ENCODE measurements around the gene OBP2A. TPM values are rescaled to one million over a fixed set of nuclear protein-coding genes. Genes with fewer than 3 reads are reported as not detected.

The OBP2A gene
- total and polyA plus RNA-seq, 8 donors, result not detected

DNA sequence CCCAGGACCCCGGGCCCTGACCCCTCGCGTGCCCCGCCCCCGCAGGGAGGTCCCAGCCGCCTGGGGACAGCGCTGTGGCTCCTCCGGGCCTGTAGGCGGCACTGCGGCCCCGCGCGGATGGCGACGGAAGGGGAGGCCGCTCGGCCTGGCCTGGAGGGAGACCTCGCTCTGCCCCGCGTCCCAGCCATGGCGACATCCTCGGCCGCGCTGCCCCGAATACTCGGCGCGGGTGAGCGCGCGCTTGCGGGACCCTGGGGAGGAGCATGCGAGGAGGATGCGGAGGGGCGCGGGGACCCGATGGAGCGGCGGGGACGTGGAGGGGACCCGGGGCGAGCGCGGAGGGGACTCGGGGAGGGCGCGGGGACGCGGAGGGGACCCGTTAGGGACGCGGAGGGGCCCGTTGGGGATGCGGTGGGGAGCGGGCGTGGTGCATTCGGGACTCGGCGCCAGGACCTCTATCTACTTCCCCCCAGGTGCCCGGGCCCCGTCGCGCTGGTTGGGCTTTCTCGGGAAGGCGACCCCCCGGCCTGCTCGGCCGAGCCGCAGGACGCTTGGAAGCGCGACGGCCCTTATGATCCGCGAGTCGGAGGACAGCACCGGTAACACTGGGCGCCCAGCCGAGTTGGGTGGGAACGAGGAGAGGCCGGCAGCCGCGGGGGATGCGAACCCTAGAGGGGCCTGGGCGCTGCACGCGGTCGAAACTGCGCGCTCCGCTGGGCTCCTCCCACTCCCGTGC is 45.2 kb upstream of the OBP2A start, which contains the start of gene MRPS2:
Gene MRPS2, plus strand, starts transcription at position 158 of the 736 bp plus-strand sequence. Its CDS starts 29 bp downstream, at position 187.
- Histone ChIP-seq H3K36me3 (peaks cover 0 to 39% of the 10 kb centered on the region in 2 donors), H3K4me1 (peaks cover 7 to 30% of the 10 kb centered on the region in 2 donors), H3K9me3 (no peaks in the 10 kb centered on the region), H3K27me3 (no peaks in the 10 kb centered on the region), H3K27ac (peak within 1 kb of the TSS; percentile 2 to 81), H3K4me3 (peak within 1 kb of the TSS; percentile 94 to 98)
- peak; percentile 85 to 98 (median 89) for DNase-seq
- intact Hi-C loops (cut with DNase I), result no loop called here
- ATAC-seq, result peak; percentile 98
- peak; percentile 94 for TF ChIP-seq CTCF (IDR thresholded peaks at IDR 0.05)

DNA sequence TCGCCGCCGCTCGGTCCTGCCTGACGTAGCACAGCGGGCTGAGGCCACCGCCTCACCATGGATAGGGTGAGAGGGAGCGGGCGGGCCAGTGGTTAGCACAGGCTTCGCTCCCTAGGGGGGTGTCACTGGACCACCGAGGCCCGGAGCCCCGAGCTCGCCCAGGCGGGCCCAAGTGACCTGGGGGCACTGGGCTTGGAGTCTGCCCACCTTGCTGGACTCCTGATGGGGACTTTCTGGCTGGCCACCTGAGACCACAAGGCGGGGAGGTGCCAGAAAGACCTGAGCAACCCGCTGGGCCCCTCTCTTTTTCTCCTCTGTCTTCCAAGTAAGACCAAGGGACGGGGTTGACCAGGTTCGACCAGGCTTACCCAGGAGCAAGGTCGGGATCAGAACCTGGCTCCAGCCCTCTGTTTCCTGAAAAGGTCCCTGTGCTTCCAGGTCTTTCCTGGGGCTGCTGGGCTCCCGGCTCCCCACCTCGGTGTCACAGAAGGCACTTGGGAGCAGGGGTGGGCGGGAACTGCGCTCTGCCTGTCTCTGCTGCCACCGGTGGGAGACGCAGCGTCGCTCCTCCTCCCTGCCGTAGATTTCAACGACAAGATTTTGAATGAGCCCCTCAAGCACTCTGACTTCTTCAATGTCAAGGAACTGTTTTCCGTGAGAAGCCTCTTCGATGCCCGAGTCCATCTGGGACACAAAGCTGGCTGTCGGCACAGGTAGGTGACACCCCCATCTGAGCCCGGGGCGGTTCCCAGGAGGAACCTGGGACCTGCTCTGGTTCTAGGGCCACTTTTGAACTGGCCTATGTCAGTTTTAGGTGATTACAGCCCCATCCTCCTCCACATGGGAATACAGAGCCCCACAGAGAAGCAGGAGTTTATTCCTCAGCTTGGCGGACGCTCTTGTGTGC is 44.4 kb upstream of the OBP2A start:
- Histone ChIP-seq H3K4me1 (peaks cover 7 to 30% of the 10 kb centered on the region in 2 donors), H3K27me3 (no peaks in the 10 kb centered on the region), H3K9me3 (no peaks in the 10 kb centered on the region), H3K36me3 (peaks cover 0 to 39% of the 10 kb centered on the region in 2 donors), H3K4me3 (peak overlapping the region; percentile 94 to 98), H3K27ac (peak overlapping the region; percentile 2 to 81)
- ATAC-seq (no peak), DNase-seq (peak in 2 of 4 donors; percentile 54 to 64)
- intact Hi-C loops (cut with DNase I), result no loop called here
- TF ChIP-seq CTCF (IDR thresholded peaks at IDR 0.05), result no peak

DNA sequence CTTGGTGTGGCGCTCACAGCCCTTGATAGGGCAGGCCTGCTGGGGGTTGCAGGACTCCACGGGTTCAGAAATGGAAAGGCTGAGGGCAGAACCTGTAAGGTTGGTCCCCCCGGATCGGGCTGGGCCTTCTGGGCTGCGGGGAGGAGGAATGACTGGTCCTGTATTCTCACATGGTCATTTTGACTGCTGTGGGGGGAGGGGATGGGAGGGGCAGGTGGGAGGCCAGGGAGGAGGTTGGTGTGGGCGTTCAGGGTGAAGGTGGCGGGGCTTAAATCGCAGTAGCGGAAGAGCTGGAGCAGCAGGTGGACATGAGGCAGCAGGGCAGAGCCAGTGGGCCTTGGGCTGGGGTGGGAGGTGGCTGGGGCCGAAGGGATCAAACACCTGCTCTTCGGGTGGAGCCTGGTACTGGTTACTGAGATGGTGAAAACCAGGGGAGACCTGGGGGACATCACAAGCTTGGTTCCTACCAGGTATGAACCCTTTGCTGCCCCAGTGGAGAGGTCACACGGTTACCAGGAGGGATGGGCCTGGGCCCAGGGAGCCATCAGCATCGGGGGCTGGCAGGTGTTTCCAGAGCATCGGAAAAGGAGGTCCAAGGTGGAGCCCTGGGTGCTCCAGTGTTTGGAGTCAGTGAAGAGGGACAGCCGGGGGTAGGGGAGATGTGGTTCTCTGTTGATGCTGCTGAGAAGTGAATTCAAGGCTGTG is 43.6 kb upstream of the OBP2A start:
- H3K4me3 ChIP-seq, result peak overlapping the region in 1 of 2 donors; percentile 98
- TF ChIP-seq CTCF (IDR thresholded peaks at IDR 0.05), result no peak
- no peaks in the 10 kb centered on the region for H3K9me3 ChIP-seq
- H3K4me1 ChIP-seq, result peaks cover 7 to 30% of the 10 kb centered on the region in 2 donors
- intact Hi-C loops (cut with DNase I), result no loop called here
- no peak for ATAC-seq
- H3K36me3 ChIP-seq, result peaks cover 0 to 39% of the 10 kb centered on the region in 2 donors
- H3K27ac ChIP-seq, result no peak overlapping the region
- H3K27me3 ChIP-seq, result no peaks in the 10 kb centered on the region
- DNase-seq, result peak in 1 of 4 donors; percentile 71

- Histone ChIP-seq H3K4me1 (peaks cover 7 to 30% of the 10 kb centered on the region in 2 donors), H3K27ac (no peak overlapping the region), H3K9me3 (no peaks in the 10 kb centered on the region), H3K4me3 (no peak overlapping the region), H3K36me3 (peaks cover 0 to 39% of the 10 kb centered on the region in 2 donors), H3K27me3 (no peaks in the 10 kb centered on the region)
- intact Hi-C loops (cut with DNase I), result no loop called here
- ATAC-seq (no peak), DNase-seq (peak in 1 of 4 donors; percentile 54)
- TF ChIP-seq CTCF (IDR thresholded peaks at IDR 0.05), result no peak
These were observed 43.0 kb upstream of the OBP2A start for GRCh38 chr9:135502873-135503321.

Data from left lung (tissue), 10 donors.